Activated CD8-positive, alpha-beta memory T cell treated with anti-CD3 and anti-CD28 coated beads for 1 hour (primary cell): Measurements from ENCODE around the gene ZMYND8.
"Not testable (repeated sequence)": the region's sequence is repeated elsewhere in the genome, so short reads cannot be mapped to it uniquely, and the experiment has no call there.

Experiments used
- DNase-seq, 2 donors: peaks; one replicate each; pipeline ENCODE4 v3.0.0-alpha.2; 2020; ENCODE audit warnings: low read depth in 1 of 2; ENCODE audit errors: extremely low read depth in 1 of 2

ZMYND8 gene

DNA sequence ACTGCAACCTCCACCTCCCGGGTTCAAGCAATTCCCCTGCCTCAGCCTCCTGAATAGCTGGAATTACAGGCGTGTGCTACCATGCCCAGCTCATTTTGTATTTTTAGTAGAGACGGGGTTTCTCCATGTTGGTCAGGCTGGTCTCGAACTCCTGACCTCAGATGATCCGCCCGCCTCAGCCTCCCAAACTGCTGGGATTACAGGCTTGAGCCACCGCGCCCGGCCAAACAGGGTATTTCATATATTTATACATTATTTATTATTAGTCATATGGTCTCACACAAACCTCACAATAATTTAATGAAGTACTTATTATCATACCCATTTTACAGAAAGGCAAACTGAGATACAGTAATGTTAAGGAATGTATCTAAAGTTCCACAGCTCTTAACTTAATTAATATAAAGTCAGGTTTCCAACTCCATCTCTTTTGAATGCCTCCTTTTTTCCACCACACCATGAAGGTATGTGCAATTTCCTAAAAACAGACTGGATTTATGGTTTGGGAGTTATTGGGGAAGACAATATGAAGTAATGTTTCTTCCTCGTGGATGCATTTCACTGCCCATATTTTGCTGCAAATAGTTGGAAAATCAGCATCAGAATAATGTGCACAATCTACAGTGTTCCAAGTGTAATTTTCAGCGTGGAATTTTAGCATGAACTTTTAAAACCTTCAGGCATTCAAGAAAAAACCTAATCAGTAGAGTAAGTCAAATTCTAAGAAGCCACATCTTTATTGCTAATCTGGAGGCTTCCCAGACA lies 65.7 kb downstream of the ZMYND8 start:
- DNase-seq: no peak

GRCh38 chr20:47290008-47290407 lies 66.5 kb downstream of the ZMYND8 start:
- no peak for DNase-seq

DNA sequence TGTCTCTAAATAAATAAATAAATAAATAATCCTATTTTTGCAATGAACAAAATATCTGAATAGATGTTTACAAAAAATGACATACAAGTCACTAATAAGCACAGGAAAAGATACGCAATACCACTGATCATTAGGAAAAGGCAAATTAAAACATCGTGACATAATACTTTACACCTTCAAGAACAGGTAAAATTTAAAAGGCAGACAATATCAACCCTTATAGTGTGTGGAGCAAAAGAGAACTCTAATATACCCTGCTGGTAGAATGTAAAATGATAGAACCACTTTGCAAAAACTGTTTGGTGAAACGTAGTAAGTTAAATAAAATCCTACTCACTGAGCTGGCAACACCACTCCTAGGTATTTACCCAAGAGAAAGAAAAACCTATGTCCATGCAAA lies 67.4 kb downstream of the ZMYND8 start:
- no peak for DNase-seq

DNA sequence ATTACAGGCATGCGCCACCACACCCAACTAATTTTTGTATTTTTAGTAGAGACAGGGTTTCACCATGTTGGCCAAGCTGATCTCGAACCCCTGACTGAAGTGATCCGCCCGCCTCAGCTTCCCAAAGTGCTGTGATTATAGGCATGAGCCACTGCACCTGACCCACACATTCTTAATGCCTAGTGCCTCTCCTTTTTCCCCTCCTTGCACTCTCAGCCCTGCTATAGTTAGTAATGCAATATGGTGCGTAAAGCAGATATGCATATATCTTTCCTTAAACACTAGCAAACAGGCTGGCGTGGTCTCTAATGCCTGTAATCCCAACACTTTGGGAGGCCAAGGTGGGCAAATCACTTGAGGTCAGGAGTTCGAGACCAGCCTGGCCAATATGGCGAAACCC lies 68.0 kb downstream of the ZMYND8 start:
- DNase-seq: not testable (repeated sequence)

- no peak for DNase-seq
Observed at GRCh38 chr20:47287609-47288144, 68.8 kb downstream of the ZMYND8 start.

GRCh38 chr20:47286681-47287080 lies 69.8 kb downstream of the ZMYND8 start:
- no peak for DNase-seq

DNA sequence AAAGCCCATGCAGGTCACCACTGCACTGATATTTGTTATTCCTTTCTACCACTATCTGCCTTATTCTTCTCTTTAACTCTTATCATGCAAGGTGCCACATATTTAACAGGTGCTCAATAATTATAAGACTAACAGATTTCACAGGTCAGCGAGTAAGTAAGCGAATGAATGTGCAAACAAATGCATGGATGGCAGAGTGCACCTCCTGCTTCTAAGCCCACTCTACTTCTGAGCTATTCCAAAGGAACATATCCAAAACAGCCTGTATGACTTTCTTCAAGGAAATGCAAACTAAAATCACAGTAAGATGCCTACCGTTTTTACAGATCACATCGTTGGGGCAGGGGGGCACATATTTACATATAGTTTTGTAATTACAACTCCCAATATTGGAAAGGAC lies 71.3 kb downstream of the ZMYND8 start:
- no peak for DNase-seq

- no peak for DNase-seq
Observed at GRCh38 chr20:47284373-47284772, 72.1 kb downstream of the ZMYND8 start.

GRCh38 chr20:47283411-47283810 lies 73.1 kb downstream of the ZMYND8 start:
- no peak for DNase-seq

DNA sequence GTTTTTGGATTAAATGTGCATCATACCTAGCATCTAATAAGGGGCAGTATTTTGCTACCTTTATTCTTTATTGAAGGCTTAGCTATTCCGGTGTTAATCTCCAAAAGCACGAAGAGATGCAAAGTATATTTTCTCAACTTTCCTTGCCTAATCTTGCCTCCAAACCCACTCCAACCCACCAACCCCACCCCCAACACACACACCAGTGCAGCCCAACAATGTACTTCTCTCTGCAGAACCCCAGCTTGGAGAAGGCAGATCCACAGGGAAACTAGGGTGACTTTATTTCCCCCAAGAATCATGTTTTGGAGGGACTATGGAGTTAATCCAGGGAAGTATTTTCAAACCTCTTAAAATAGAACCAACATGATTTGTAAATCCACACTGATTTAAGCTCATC lies 73.6 kb downstream of the ZMYND8 start:
- DNase-seq: no peak

DNA sequence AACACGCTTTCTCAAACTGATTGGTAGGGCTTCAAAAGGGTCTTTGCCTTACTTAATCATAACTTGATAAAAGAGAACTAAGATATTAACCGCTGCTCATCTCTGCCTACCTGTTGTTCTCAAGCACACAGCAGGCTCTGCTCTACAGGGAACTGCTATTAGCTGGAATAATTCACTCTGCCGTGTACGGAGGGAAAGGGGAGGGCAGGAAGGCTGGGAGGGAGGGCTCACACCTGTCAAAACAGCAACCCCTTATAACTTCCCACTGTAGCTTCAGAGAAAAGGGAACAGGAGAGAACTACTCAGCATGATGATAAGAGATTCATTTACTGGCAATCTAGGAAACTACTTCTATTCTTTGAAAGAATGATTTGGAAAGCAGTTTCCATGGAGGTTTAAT lies 75.1 kb downstream of the ZMYND8 start:
- DNase-seq: no peak

DNA sequence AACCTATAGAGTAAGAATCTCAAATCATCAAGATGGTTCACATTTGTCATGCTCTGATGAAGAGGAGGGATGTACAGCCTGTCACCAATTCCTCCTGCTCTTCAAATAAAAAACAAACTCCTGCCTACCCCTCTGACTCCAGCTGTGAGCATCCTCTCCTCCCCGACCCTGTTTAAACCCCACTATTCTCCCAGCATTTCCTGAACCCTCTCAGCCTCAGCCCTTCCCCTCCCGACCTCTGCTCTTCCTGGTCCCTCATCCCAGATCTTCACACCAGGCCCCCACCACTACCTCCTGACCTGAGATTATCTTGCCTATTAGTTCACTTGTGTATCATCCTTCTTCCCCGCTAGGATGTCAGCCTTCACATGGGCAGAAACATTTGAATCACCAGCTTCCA lies 75.8 kb downstream of the ZMYND8 start:
- DNase-seq: no peak

GRCh38 chr20:47280228-47280627 lies 76.3 kb downstream of the ZMYND8 start:
- no peak for DNase-seq

- DNase-seq: no peak
Observed at GRCh38 chr20:47278907-47279348, 77.6 kb downstream of the ZMYND8 start.

- DNase-seq: not testable (repeated sequence)
Observed at GRCh38 chr20:47277535-47277872, 79.0 kb downstream of the ZMYND8 start.

GRCh38 chr20:47276851-47277534 lies 79.5 kb downstream of the ZMYND8 start:
- no peak for DNase-seq

- no peak for DNase-seq
Observed at GRCh38 chr20:47276251-47276650, 80.2 kb downstream of the ZMYND8 start.

- DNase-seq: no peak
Observed at GRCh38 chr20:47275548-47275947, 81.0 kb downstream of the ZMYND8 start.

DNA sequence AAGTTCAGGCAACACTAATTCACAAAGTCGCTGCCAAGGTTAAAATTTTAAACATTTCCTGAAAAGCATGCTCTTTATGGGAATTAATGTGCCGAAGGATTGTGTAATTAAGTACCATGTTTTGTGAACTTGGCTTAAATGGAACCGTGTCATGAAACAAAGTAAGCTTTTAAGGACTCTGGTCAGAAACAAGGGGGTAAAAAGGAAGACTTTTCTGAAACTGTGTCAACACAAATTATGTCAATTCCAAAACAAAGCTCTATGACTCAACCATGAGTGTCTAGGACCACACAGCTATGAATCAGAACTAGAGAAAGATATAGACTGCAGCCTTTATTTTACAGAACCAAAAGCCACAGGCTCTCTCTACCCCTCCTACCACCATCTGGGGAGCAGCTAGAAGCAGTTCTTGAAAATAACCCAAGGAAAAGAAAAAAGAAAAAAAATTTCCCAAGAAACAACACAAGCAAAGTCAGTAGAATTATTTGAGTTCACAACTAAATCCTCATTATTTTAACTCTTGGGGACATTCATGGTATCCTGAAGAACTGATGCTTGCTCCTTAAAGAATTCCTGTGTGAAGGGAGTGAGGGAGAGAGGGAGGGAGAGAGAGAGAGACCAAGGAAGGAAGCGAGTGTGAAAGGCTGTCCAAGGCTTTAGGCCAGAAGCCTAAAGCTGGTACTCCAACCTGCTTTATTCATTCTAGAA lies 81.9 kb downstream of the ZMYND8 start:
- DNase-seq: no peak

GRCh38 chr20:47273591-47274235 lies 82.8 kb downstream of the ZMYND8 start:
- no peak for DNase-seq
